HFFc6 (cell line): ENCODE data around the gene NFS1. TPM values are rescaled to one million over a fixed set of nuclear protein-coding genes. Genes with fewer than 3 reads are reported as not detected.

ENCODE experiments used
- DNase-seq: peaks from one replicate; pipeline ENCODE4 v3.0.0-alpha.2; 2018
- H3K27ac Mint-ChIP-seq: 2 replicates; pipeline ENCODE4 v1.8.0; 2020; ENCODE audit warnings: mild to moderate bottlenecking, mixed read lengths
- H3K27me3 Mint-ChIP-seq: 2 replicates; pipeline ENCODE4 v1.8.0; 2021; ENCODE audit warnings: mild to moderate bottlenecking, moderate library complexity, mixed read lengths; ENCODE audit not compliant: insufficient read depth
- H3K36me3 Mint-ChIP-seq: 2 replicates; pipeline ENCODE4 v1.8.0; 2021; ENCODE audit warnings: low read depth, mixed read lengths
- H3K4me1 Mint-ChIP-seq: 2 replicates; pipeline ENCODE4 v1.8.0; 2020; ENCODE audit warnings: low read depth, mixed read lengths
- H3K4me3 Mint-ChIP-seq: 2 replicates; pipeline ENCODE4 v1.8.0; 2020; ENCODE audit warnings: mild to moderate bottlenecking, moderate library complexity, mixed read lengths
- H3K9me3 Mint-ChIP-seq: 2 replicates; pipeline ENCODE4 v1.8.0; 2020; ENCODE audit warnings: mild to moderate bottlenecking, mixed read lengths
- total RNA-seq, 6 experiments: library from RNA; stranded (reverse); fragmentation: NEBNext Ultra II Directional; extraction: Animal tissue kit (Norgen Biotek cat#: 25700); gene quantifications; 2 replicates in 1 of 6; 3 replicates in 5 of 6; pipeline ENCODE4 v1.2.3, GENCODE V29; 2021
- TF ChIP-seq, protein P1 (sequence below): fragments of 200-600 bp; sonication (generic); IDR thresholded peaks from 2 replicates; pipeline ENCODE4 v1.5.0; 2021; ENCODE audit warnings: antibody characterized with exemption, mild to moderate bottlenecking

NFS1 gene
- total RNA-seq, 6 experiments from 2014 or later: 28.6 to 40.6 (median 34.6) TPM

GRCh38 chr20:35739294-35740163, 40.4 kb upstream of the NFS1 start:
- H3K27ac Mint-ChIP-seq: peak overlapping the region; percentile 99
- H3K36me3 Mint-ChIP-seq: peaks cover 55% of the 10 kb centered on the region
- DNase-seq: peak; percentile 66
- H3K9me3 Mint-ChIP-seq: peaks cover 5% of the 10 kb centered on the region
- peaks cover 15% of the 10 kb centered on the region for H3K27me3 Mint-ChIP-seq
- TF ChIP-seq, protein P1, sequence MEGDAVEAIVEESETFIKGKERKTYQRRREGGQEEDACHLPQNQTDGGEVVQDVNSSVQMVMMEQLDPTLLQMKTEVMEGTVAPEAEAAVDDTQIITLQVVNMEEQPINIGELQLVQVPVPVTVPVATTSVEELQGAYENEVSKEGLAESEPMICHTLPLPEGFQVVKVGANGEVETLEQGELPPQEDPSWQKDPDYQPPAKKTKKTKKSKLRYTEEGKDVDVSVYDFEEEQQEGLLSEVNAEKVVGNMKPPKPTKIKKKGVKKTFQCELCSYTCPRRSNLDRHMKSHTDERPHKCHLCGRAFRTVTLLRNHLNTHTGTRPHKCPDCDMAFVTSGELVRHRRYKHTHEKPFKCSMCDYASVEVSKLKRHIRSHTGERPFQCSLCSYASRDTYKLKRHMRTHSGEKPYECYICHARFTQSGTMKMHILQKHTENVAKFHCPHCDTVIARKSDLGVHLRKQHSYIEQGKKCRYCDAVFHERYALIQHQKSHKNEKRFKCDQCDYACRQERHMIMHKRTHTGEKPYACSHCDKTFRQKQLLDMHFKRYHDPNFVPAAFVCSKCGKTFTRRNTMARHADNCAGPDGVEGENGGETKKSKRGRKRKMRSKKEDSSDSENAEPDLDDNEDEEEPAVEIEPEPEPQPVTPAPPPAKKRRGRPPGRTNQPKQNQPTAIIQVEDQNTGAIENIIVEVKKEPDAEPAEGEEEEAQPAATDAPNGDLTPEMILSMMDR: peak; percentile 67
- peak overlapping the region; percentile 97 for H3K4me3 Mint-ChIP-seq
- peaks cover 56% of the 10 kb centered on the region for H3K4me1 Mint-ChIP-seq

- H3K27me3 Mint-ChIP-seq: peaks cover 15% of the 10 kb centered on the region
- DNase-seq: no peak
These were observed 39.4 kb upstream of the NFS1 start for GRCh38 chr20:35738410-35739179.

DNA sequence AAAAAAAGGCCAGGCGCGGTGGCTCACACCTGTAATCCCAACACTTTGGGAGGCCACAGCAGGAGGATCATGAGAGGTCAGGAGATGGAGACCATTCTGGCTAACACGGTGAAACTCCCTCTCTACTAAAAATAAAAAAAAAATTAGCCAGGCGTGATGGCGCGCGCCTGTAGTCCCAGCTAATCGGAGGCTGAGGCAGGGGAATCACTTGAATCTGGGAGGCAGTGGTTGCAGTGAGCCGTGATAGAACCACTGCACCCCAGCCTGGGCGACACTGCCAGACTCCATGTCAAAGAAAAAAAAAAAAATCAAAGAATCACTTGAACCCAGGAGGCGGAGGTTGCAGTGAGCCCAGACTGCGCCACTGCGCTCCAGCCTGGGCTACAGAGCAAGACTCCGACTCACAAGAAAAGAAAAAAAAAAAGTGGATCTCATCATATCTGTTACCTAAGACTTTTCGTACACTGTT, 38.7 kb upstream of the NFS1 start:
- peak overlapping the region; percentile 46 for H3K27ac Mint-ChIP-seq
- no peak for DNase-seq
- H3K9me3 Mint-ChIP-seq: peaks cover 5% of the 10 kb centered on the region
- H3K4me3 Mint-ChIP-seq: peak overlapping the region; percentile 68; the same call in 1 of the 2 replicates
- peaks cover 69% of the 10 kb centered on the region for H3K36me3 Mint-ChIP-seq
- peaks cover 51% of the 10 kb centered on the region for H3K4me1 Mint-ChIP-seq
- H3K27me3 Mint-ChIP-seq: peaks cover 17% of the 10 kb centered on the region
- TF ChIP-seq, protein P1: no peak

More at GRCh38 chr20:35738410-35739179, 39.4 kb upstream of the NFS1 start:
- Mint-ChIP-seq H3K4me3 (peak overlapping the region; percentile 68), H3K4me1 (peaks cover 57% of the 10 kb centered on the region), H3K9me3 (peaks cover 5% of the 10 kb centered on the region), H3K36me3 (peaks cover 63% of the 10 kb centered on the region), H3K27ac (peak overlapping the region; percentile 46)
- TF ChIP-seq, protein P1: no peak

- Mint-ChIP-seq H3K4me1 (peaks cover 58% of the 10 kb centered on the region), H3K36me3 (peaks cover 66% of the 10 kb centered on the region), H3K4me3 (peak overlapping the region; percentile 7; the same call in 1 of the 2 replicates), H3K27me3 (peaks cover 8% of the 10 kb centered on the region; the same call in 1 of the 2 replicates), H3K9me3 (peaks cover 5% of the 10 kb centered on the region; the same call in 1 of the 2 replicates), H3K27ac (peak overlapping the region; percentile 26; the same call in 1 of the 2 replicates)
- DNase-seq: no peak
- TF ChIP-seq, protein P1: no peak
These were observed 36.8 kb upstream of the NFS1 start for GRCh38 chr20:35735826-35736470.
